H9 (cell line): Measurements from ENCODE around the gene SIRPD. TPM values are rescaled to one million over a fixed set of nuclear protein-coding genes. Genes with fewer than 3 reads are reported as not detected.

Experiments
- DNase-seq: peaks from one replicate; pipeline ENCODE4 v3.0.0-alpha.2; 2017
- H2AFZ ChIP-seq: one replicate; pipeline ENCODE4 v1.6.1; 2013; ENCODE audit warnings: mild to moderate bottlenecking, low read length, control low read depth, moderate library complexity
- H2AK5ac ChIP-seq: 2 replicates; pipeline ENCODE4 v1.6.1; 2013; ENCODE audit warnings: low read length, control low read depth, mixed read lengths; ENCODE audit not compliant: insufficient read length
- H2BK120ac ChIP-seq: one replicate; pipeline ENCODE4 v1.6.1; 2013; ENCODE audit warnings: low read depth, mild to moderate bottlenecking, low read length, control low read depth, inconsistent platforms; ENCODE audit not compliant: poor library complexity, severe bottlenecking
- H2BK12ac ChIP-seq: 2 replicates; pipeline ENCODE4 v1.6.1; 2013; ENCODE audit warnings: low read length, control low read depth, mixed read lengths, low read depth; ENCODE audit not compliant: insufficient read length
- H2BK15ac ChIP-seq: 2 replicates; pipeline ENCODE4 v1.6.1; 2013; ENCODE audit warnings: low read depth, low read length, control low read depth
- H2BK20ac ChIP-seq: one replicate; pipeline ENCODE4 v1.6.1; 2013; ENCODE audit warnings: low read depth, mild to moderate bottlenecking, low read length, control low read depth, inconsistent platforms; ENCODE audit not compliant: poor library complexity, severe bottlenecking
- H2BK5ac ChIP-seq: 2 replicates; pipeline ENCODE4 v1.6.1; 2013; ENCODE audit warnings: low read length, control low read depth, mixed read lengths; ENCODE audit not compliant: insufficient read length
- H3K14ac ChIP-seq: 2 replicates; pipeline ENCODE4 v1.6.1; 2013; ENCODE audit warnings: low read length, control low read depth; ENCODE audit not compliant: insufficient read depth
- H3K18ac ChIP-seq: 2 replicates; pipeline ENCODE4 v1.6.1; 2013; ENCODE audit warnings: low read depth, mild to moderate bottlenecking, mixed read lengths, low read length, control low read depth; ENCODE audit not compliant: insufficient read length
- H3K23ac ChIP-seq: 2 replicates; pipeline ENCODE4 v1.6.1; 2013; ENCODE audit warnings: low read length, control low read depth, mixed read lengths, low read depth; ENCODE audit not compliant: insufficient read length
- H3K23me2 ChIP-seq: 2 replicates; pipeline ENCODE4 v1.6.1; 2013; ENCODE audit warnings: low read depth, mild to moderate bottlenecking, mixed read lengths, low read length, control low read depth; ENCODE audit not compliant: insufficient read length, poor library complexity, severe bottlenecking
- H3K27ac ChIP-seq: 2 replicates; pipeline ENCODE4 v1.5.1; 2013; ENCODE audit warnings: low read length, control low read depth, mixed read lengths, low read depth; ENCODE audit not compliant: insufficient read length
- H3K27me3 ChIP-seq: 2 replicates; pipeline ENCODE4 v1.6.1; 2013; ENCODE audit warnings: low read length, control low read depth, inconsistent platforms; ENCODE audit not compliant: insufficient read depth
- H3K4ac ChIP-seq: 2 replicates; pipeline ENCODE4 v1.6.1; 2013; ENCODE audit warnings: low read depth, mild to moderate bottlenecking, control low read depth, inconsistent platforms, low read length, moderate library complexity
- H3K4me1 ChIP-seq: 2 replicates; pipeline ENCODE4 v1.6.1; 2013; ENCODE audit warnings: low read length, control low read depth, inconsistent platforms; ENCODE audit not compliant: insufficient read depth
- H3K4me2 ChIP-seq: 2 replicates; pipeline ENCODE4 v1.6.1; 2013; ENCODE audit warnings: low read length, control low read depth, mixed read lengths; ENCODE audit not compliant: insufficient read length, insufficient read depth
- H3K56ac ChIP-seq: 2 replicates; pipeline ENCODE4 v1.6.1; 2013; ENCODE audit warnings: low read depth, mild to moderate bottlenecking, mixed read lengths, low read length, control low read depth; ENCODE audit not compliant: insufficient read length
- H3K79me1 ChIP-seq: 2 replicates; pipeline ENCODE4 v1.6.1; 2013; ENCODE audit warnings: low read depth, mild to moderate bottlenecking, moderate library complexity, low read length, control low read depth, inconsistent platforms; ENCODE audit not compliant: insufficient read depth, poor library complexity, severe bottlenecking
- H3K79me2 ChIP-seq: 2 replicates; pipeline ENCODE4 v1.6.1; 2013; ENCODE audit warnings: low read length, control low read depth, inconsistent platforms; ENCODE audit not compliant: insufficient read depth
- H3K9ac ChIP-seq: 2 replicates; pipeline ENCODE4 v1.6.1; 2013; ENCODE audit warnings: low read length, control low read depth, mixed read lengths; ENCODE audit not compliant: insufficient read length; ENCODE audit errors: extremely low read depth
- H3K9me3 ChIP-seq: one replicate; pipeline ENCODE4 v1.6.1; 2013; ENCODE audit warnings: low read depth, low read length, inconsistent platforms; ENCODE audit not compliant: control insufficient read depth
- H3T11ph ChIP-seq: one replicate; pipeline ENCODE4 v1.6.1; 2013; ENCODE audit warnings: mild to moderate bottlenecking, low read length, control low read depth, inconsistent platforms
- H4K20me1 ChIP-seq: one replicate; pipeline ENCODE4 v1.6.1; 2013; ENCODE audit not compliant: control insufficient read depth, insufficient read length, insufficient read depth
- H4K5ac ChIP-seq: 2 replicates; pipeline ENCODE4 v1.6.1; 2013; ENCODE audit warnings: low read depth, mild to moderate bottlenecking, mixed read lengths, low read length, control low read depth; ENCODE audit not compliant: insufficient read length
- H4K8ac ChIP-seq: replicated peaks from 2 replicates; pipeline ENCODE4 v1.6.1; 2013; ENCODE audit warnings: low read length, control low read depth, mixed read lengths, low read depth; ENCODE audit not compliant: insufficient read length
- H4K91ac ChIP-seq: 2 replicates; pipeline ENCODE4 v1.6.1; 2013; ENCODE audit warnings: low read depth, mild to moderate bottlenecking, moderate library complexity, mixed read lengths, low read length, control low read depth; ENCODE audit not compliant: insufficient read length
- H3K27ac Mint-ChIP-seq, 3 experiments: 2 replicates in 2 of 3; 3 replicates in 1 of 3; pipeline ENCODE4 v1.8.0; 2020 to 2021; ENCODE audit warnings: mixed read lengths in 3 of 3, mild to moderate bottlenecking in 1 of 3, moderate library complexity in 1 of 3
- H3K27me3 Mint-ChIP-seq: 2 replicates; pipeline ENCODE4 v1.8.0; 2021; ENCODE audit warnings: low read depth, mild to moderate bottlenecking, moderate library complexity, mixed read lengths
- H3K36me3 Mint-ChIP-seq, 3 experiments: 2 replicates in 2 of 3; 3 replicates in 1 of 3; pipeline ENCODE4 v1.8.0; 2020 to 2021; ENCODE audit warnings: low read depth in 3 of 3, mixed read lengths in 3 of 3; ENCODE audit not compliant: insufficient read depth in 1 of 3
- H3K4me1 Mint-ChIP-seq, 2 experiments: 2 replicates each; pipeline ENCODE4 v1.8.0; 2020; ENCODE audit warnings: mixed read lengths in 2 of 2
- H3K4me3 Mint-ChIP-seq, 2 experiments: 2 replicates in 1 of 2; 3 replicates in 1 of 2; pipeline ENCODE4 v1.8.0; 2020 to 2021; ENCODE audit warnings: mild to moderate bottlenecking in 2 of 2, mixed read lengths in 2 of 2, moderate library complexity in 1 of 2
- H3K9me3 Mint-ChIP-seq, 2 experiments: 2 replicates in 1 of 2; 3 replicates in 1 of 2; pipeline ENCODE4 v1.8.0; 2020; ENCODE audit warnings: mild to moderate bottlenecking in 2 of 2, mixed read lengths in 2 of 2, moderate library complexity in 1 of 2
- WGBS: extraction: QIAGEN DNeasy Blood & Tissue Kit; methylation state at CpG from one replicate; pipeline ENCODE4 v1.1.7; 2013; ENCODE audit warnings: missing lambda C conversion rate, low lambda C conversion rate, mixed read lengths; ENCODE audit not compliant: insufficient read length; ENCODE audit errors: extremely low coverage; 5-methylcytosine and 5-hydroxymethylcytosine counted together
- total RNA-seq: library from RNA; stranded (reverse); gene quantifications from 2 replicates; pipeline ENCODE4 v1.2.1, GENCODE V29; 2021
- TF ChIP-seq, protein P1 (sequence below): fragments of 200-600 bp; sonication (generic); conservative IDR thresholded peaks from 3 replicates; pipeline ENCODE4 v1.8.0; 2021; ENCODE audit warnings: antibody characterized with exemption, mild to moderate bottlenecking

Gene SIRPD
- total RNA-seq, 1 experiment from 2014 or later = not detected

DNA sequence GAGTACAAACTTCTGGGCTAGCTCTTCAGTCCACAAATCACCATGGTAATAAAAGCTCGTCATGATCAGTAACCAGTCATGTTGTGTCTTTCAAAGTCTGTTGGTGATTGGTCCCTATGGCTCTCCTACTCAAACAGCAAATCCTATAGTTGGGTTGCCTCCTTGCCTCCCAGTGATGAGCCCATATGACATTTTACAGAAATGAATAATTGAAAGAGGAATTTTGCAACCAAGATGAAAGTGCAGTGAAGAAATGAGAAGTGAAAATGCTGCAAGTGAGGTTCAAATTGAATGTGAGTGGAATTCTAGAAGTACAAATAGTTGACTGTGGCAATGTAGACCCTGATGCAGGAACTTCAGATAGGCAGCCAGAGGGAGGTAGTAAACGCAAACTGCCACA lies 5.1 kb upstream of the SIRPD start:
- Histone ChIP-seq H2AFZ (no peak overlapping the region), H3T11ph (no peak overlapping the region), H4K5ac (no peak overlapping the region), H3K4ac (no peak overlapping the region), H3K14ac (no peak overlapping the region), H3K9me3 (no peaks in the 10 kb centered on the region), H3K79me2 (no peaks in the 10 kb centered on the region), H3K9ac (no peak overlapping the region), H3K23me2 (no peaks in the 10 kb centered on the region), H3K4me1 (no peaks in the 10 kb centered on the region), H2BK12ac (no peak overlapping the region), H4K8ac (no peak overlapping the region), H3K27ac (no peak overlapping the region), H4K20me1 (no peaks in the 10 kb centered on the region), H2BK15ac (no peak overlapping the region), H4K91ac (no peak overlapping the region), H3K27me3 (no peaks in the 10 kb centered on the region), H3K18ac (no peak overlapping the region), H2BK20ac (no peak overlapping the region), H2BK120ac (no peak overlapping the region), H3K56ac (no peak overlapping the region), H2AK5ac (no peak overlapping the region), H2BK5ac (no peak overlapping the region), H3K23ac (no peak overlapping the region), H3K4me2 (no peak overlapping the region), H3K79me1 (no peaks in the 10 kb centered on the region)
- no peak overlapping the region for H3K27ac Mint-ChIP-seq
- H3K27me3 Mint-ChIP-seq = peaks cover 30% of the 10 kb centered on the region
- H3K4me1 Mint-ChIP-seq = peaks cover 0 to 5% of the 10 kb centered on the region in 2 experiments; a peak in 1 of 4 replicates
- no peak overlapping the region for H3K4me3 Mint-ChIP-seq
- no CpG with 5 or more reads among the region's 2 CpGs for WGBS
- H3K36me3 Mint-ChIP-seq = no peaks in the 10 kb centered on the region
- TF ChIP-seq, protein P1, sequence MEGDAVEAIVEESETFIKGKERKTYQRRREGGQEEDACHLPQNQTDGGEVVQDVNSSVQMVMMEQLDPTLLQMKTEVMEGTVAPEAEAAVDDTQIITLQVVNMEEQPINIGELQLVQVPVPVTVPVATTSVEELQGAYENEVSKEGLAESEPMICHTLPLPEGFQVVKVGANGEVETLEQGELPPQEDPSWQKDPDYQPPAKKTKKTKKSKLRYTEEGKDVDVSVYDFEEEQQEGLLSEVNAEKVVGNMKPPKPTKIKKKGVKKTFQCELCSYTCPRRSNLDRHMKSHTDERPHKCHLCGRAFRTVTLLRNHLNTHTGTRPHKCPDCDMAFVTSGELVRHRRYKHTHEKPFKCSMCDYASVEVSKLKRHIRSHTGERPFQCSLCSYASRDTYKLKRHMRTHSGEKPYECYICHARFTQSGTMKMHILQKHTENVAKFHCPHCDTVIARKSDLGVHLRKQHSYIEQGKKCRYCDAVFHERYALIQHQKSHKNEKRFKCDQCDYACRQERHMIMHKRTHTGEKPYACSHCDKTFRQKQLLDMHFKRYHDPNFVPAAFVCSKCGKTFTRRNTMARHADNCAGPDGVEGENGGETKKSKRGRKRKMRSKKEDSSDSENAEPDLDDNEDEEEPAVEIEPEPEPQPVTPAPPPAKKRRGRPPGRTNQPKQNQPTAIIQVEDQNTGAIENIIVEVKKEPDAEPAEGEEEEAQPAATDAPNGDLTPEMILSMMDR = no peak
- H3K9me3 Mint-ChIP-seq = peaks cover 7 to 8% of the 10 kb centered on the region in 2 experiments
- DNase-seq = no peak
